HEK293T (cell line): Measurements from ENCODE around the gene TFAP2D.

Experiments
- CTCF ChIA-PET: fragments of 350-600 bp; formaldehyde crosslinking; extraction: SDS; loops from one replicate; lab custom pipeline; 2021; ENCODE audit warnings: antibody characterized with exemption, inconsistent platforms; lab: Yijun Ruan, JAX
- POLR2A ChIA-PET: fragments of 350-600 bp; formaldehyde crosslinking; extraction: SDS; loops from one replicate; lab custom pipeline; 2020; ENCODE audit warnings: antibody characterized with exemption, inconsistent platforms; lab: Yijun Ruan, JAX
- DNase-seq: peaks from one replicate; pipeline ENCODE4 v3.0.0; 2012; ENCODE audit warnings: mixed read lengths; ENCODE audit errors: extremely low spot score
- ARNT ChIP-seq: fragments of 450-650 bp; IDR thresholded peaks from 2 replicates; pipeline ENCODE4 v1.6.1; 2017; ENCODE audit warnings: mild to moderate bottlenecking
- BHLHE40 ChIP-seq: fragments of 450-650 bp; IDR thresholded peaks from 2 replicates; pipeline ENCODE4 v1.6.1; 2016; ENCODE audit warnings: mild to moderate bottlenecking, moderate library complexity, borderline replicate concordance
- CTBP1 ChIP-seq: fragments of 450-650 bp; IDR thresholded peaks from 2 replicates; pipeline ENCODE4 v1.6.1; 2016; ENCODE audit warnings: borderline replicate concordance
- ELF4 ChIP-seq: fragments of 450-650 bp; IDR thresholded peaks from 2 replicates; pipeline ENCODE4 v1.6.1; 2017; ENCODE audit warnings: antibody characterized with exemption
- FOXA1 ChIP-seq: fragments of 450-650 bp; IDR thresholded peaks from 2 replicates; pipeline ENCODE4 v1.6.1; 2016; ENCODE audit warnings: mild to moderate bottlenecking
- FOXK2 ChIP-seq: fragments of 450-650 bp; IDR thresholded peaks from 2 replicates; pipeline ENCODE4 v1.6.1; 2016; ENCODE audit warnings: mild to moderate bottlenecking
- FOXM1 ChIP-seq: fragments of 450-650 bp; IDR thresholded peaks from 2 replicates; pipeline ENCODE4 v1.6.1; 2017; ENCODE audit warnings: mild to moderate bottlenecking, borderline replicate concordance
- HDGF ChIP-seq: fragments of 450-650 bp; IDR thresholded peaks from 2 replicates; pipeline ENCODE4 v1.6.1; 2017; ENCODE audit warnings: antibody characterized with exemption, borderline replicate concordance
- L3MBTL2 ChIP-seq: fragments of 450-650 bp; conservative IDR thresholded peaks from 2 replicates; pipeline ENCODE4 v1.6.1; 2016; ENCODE audit warnings: mild to moderate bottlenecking
- LEF1 ChIP-seq: fragments of 450-650 bp; IDR thresholded peaks from 2 replicates; pipeline ENCODE4 v1.6.1; 2017; ENCODE audit warnings: mild to moderate bottlenecking, borderline replicate concordance
- NFRKB ChIP-seq: fragments of 450-650 bp; IDR thresholded peaks from 2 replicates; pipeline ENCODE4 v1.6.1; 2016; ENCODE audit warnings: mild to moderate bottlenecking, moderate library complexity
- SP1 ChIP-seq: fragments of 450-650 bp; IDR thresholded peaks from 2 replicates; pipeline ENCODE4 v1.6.1; 2017
- SUZ12 ChIP-seq: fragments of 450-650 bp; IDR thresholded peaks from 2 replicates; pipeline ENCODE4 v1.6.1; 2016; ENCODE audit warnings: mild to moderate bottlenecking
- TARDBP ChIP-seq: fragments of 450-650 bp; IDR thresholded peaks from 2 replicates; pipeline ENCODE4 v1.6.1; 2016
- ZNF384 ChIP-seq: fragments of 450-650 bp; IDR thresholded peaks from 2 replicates; pipeline ENCODE4 v1.6.1; 2016
- TF ChIP-seq, protein P1 (sequence below): fragments of 450-650 bp; IDR thresholded peaks from 2 replicates; pipeline ENCODE4 v1.6.1; 2016

The TFAP2D gene

GRCh38 chr6:50720623-50721022, 7.3 kb downstream of the TFAP2D start:
- TF ChIP-seq ARNT (no peak), SUZ12 (no peak), TARDBP (no peak), FOXA1 (no peak), BHLHE40 (no peak), LEF1 (no peak), HDGF (no peak), L3MBTL2 (no peak), SP1 (no peak), NFRKB (no peak)
- TF ChIP-seq, protein P1, sequence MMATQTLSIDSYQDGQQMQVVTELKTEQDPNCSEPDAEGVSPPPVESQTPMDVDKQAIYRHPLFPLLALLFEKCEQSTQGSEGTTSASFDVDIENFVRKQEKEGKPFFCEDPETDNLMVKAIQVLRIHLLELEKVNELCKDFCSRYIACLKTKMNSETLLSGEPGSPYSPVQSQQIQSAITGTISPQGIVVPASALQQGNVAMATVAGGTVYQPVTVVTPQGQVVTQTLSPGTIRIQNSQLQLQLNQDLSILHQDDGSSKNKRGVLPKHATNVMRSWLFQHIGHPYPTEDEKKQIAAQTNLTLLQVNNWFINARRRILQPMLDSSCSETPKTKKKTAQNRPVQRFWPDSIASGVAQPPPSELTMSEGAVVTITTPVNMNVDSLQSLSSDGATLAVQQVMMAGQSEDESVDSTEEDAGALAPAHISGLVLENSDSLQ, result no peak
- peak; percentile 33 for DNase-seq
- ChIA-PET POLR2A (no interaction called here), CTCF (no interaction called here)

GRCh38 chr6:50721978-50722377, 8.7 kb downstream of the TFAP2D start:
- TF ChIP-seq L3MBTL2, result no peak
- ChIA-PET POLR2A (interaction anchor here (1.1 kb wide), 1 partner anchor 11 kb away, joined by 3 read pairs; no protein-coding TSS in a partner anchor), CTCF (no interaction called here)
- no peak for DNase-seq

DNA sequence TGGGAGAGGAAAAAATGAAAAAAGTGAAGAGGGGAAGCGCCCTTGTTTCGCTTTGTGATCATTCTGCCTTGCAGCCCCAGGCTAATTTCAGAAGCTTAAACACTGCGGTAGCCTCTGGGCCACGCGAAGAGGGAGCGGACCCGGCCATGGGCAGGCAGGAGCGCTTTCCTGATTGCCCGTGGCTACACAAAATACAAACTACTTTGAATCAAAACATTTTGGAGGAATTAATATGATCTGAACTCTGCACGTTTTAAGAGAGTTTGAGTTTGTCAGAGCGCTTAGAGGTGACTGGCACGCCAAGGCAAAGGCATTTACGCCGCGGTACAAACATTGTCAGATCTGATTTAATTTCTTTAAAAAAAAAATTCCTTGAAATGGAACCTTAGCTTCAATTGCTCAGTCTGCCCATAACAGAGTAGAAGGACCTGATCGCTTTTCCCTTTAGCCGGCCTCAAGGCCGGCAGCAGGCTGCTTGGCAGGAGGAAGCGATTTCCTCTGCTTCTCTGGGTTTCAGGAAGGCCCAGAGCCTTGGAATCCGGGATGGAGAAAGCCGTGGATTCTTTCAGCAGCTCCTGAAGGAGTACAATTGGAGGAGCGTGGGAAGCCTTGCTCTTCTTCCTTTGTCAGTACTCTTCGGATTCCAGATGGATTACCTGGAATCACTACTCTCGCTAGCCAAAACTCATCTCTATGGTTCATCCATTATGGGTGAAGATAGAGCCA, 9.7 kb downstream of the TFAP2D start:
- no peak for DNase-seq
- ChIA-PET POLR2A (no interaction called here), CTCF (no interaction called here)
- no peak for TF ChIP-seq ELF4

DNA sequence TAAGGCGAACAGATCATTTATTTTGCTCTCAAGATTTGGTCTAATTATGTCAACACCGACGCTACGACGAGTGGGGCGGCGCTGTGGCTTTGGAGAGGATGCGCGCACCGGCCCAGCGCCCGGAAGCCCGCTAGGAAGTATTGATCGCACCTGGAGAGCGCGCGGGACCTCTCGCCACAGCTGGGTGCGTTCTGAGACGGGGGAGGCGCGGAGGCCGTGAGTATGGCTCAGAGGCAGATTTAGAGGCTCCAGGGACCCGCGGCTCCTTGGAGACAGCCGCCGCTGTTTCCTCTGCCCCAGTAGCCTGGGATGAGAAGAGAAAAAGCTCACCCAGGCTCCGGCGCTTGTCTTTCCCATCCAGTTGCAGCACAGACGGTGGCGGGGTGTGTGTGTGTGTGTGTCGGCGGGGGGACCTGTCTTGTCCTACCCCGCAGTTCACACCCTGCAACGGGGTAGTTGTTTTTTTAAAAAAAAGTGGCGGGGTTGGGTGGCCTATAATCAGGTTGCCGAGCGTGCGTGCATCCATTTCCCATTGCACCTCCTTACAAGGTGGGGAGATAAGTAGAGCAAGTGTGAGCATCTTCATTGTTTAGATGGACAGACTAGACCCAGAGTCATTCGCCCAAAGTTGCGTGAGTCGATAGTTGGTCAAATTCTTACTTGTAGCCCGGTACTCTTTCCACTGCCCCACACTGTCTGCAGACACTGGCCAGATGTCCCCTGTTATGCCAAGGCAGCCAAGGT, 11.2 kb downstream of the TFAP2D start:
- ChIA-PET POLR2A (no interaction called here), CTCF (no interaction called here)
- DNase-seq, result no peak
- no peak for TF ChIP-seq ELF4
- no peak for TF ChIP-seq HDGF
- no peak for TF ChIP-seq L3MBTL2
- TF ChIP-seq, protein P1, result no peak
- TF ChIP-seq LEF1, result no peak
- no peak for TF ChIP-seq SP1
- TF ChIP-seq NFRKB, result no peak
- TF ChIP-seq FOXA1, result no peak
- no peak for TF ChIP-seq FOXK2
- TF ChIP-seq TARDBP, result no peak
- no peak for TF ChIP-seq FOXM1
- no peak for TF ChIP-seq SUZ12
- TF ChIP-seq ZNF384, result no peak
- no peak for TF ChIP-seq BHLHE40

DNA sequence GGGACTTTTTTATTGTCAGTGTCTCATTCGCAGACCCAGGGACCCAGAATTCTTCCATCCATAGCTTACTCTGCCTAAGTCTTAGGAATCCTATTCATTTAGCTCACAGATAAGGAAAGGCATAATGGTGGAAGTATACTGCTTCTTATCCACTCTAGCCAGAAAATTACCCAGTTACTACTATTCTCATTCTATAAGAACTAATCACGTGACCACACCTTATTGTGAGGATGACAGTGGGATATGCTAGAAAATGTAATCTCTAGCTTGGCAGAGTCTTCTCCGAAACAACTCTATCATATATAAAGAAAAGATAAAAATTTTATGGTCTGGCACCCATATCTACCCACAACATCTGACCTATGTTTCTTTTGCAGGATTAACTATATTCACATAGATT, 21.2 kb downstream of the TFAP2D start:
- ChIA-PET POLR2A (no interaction called here), CTCF (no interaction called here)

DNA sequence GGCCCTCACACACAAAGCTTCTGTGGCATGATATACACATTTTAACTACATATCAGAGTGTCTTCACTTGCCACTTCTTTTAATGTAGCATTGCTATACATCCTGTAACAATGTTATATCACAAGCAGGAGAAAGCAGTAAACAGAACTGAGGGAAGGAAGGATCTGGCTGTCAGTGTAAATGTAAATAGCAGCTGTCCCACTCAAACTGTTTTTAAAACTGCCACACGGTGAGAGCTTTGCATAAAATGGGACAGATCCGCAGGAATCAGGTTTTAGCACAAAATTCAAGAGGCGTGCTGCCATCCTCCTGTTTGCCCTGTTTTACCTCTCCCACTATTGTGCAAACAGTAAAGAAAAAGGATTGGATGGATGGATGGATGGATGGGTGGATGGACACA, 28.8 kb downstream of the TFAP2D start:
- no peak for TF ChIP-seq SP1
- no peak for TF ChIP-seq ZNF384
- TF ChIP-seq ARNT, result no peak
- no peak for TF ChIP-seq FOXM1
- TF ChIP-seq ELF4, result no peak
- TF ChIP-seq FOXK2, result no peak
- POLR2A ChIA-PET, result no interaction called here
- no peak for DNase-seq
- CTCF ChIA-PET, result no interaction called here

More for the DNA sequence above, 21.2 kb downstream of the TFAP2D start:
- TF ChIP-seq ARNT (no peak), BHLHE40 (no peak), FOXK2 (no peak)
- TF ChIP-seq, protein P1, result no peak
- no peak for DNase-seq

DNA sequence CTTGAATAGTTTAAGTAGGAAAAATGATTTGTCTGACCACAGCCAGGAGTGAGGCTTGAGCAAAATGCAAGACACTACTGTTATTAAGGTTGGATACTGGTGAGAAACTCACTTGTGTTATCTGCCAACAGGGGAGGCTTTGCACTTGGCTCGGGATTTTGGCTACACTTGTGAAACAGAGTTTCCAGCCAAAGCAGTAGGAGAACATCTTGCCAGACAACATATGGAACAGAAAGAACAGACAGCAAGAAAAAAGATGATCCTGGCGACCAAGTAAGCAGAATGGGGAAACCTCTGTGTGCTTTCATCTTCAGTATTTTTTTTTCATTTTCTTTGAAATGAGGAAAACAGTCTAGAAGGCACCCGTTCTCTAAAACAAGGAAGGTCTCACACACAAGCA, 31.6 kb downstream of the TFAP2D start:
- CTCF ChIA-PET, result no interaction called here
- POLR2A ChIA-PET, result no interaction called here
- no peak for DNase-seq
- TF ChIP-seq, protein P1, result no peak
- TF ChIP-seq NFRKB (no peak), CTBP1 (no peak), ARNT (no peak), TARDBP (no peak), LEF1 (no peak), FOXK2 (no peak), SUZ12 (no peak), ZNF384 (no peak), FOXA1 (no peak), SP1 (no peak), HDGF (no peak), FOXM1 (no peak)
